HG03060 (cell line): ENCODE data around the gene POLR3GL.

ENCODE experiments used
- ATAC-seq: cut with Tn5 transposase; IDR thresholded peaks from one replicate; pipeline ENCODE4 v1.9.1; 2021; ENCODE audit warnings: low read depth, moderate number of reproducible peaks; ENCODE audit not compliant: unreplicated experiment

The POLR3GL gene

DNA sequence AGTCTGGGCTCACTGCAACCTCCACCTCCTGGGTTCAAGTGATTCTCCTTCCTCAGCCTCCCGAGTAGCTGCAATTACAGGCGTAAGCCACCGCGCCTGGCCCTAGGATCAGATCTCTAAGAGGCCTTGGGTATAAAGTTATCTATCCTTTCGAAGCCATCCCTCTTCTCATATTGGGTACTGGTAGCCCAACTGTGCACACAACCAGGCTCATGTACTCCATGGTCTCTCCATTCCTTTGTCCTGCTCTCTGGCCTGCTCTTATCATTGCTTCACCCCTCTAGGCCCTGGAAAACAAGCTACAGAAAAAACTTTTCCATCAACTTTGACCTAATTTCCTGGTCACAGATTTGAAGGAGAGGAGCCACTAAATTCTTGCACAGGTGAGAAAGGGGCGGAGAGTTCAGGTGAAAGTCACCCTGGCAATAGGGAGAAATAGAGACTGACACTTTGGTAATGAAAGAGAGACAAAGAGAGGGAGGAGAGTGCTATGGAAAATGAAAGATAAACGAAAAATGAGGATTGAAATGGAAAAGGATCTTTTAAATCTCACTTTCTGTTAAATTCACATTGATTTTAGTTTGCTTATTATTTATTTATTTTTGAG lies 25.9 kb downstream of the POLR3GL start:
- no peak for ATAC-seq

DNA sequence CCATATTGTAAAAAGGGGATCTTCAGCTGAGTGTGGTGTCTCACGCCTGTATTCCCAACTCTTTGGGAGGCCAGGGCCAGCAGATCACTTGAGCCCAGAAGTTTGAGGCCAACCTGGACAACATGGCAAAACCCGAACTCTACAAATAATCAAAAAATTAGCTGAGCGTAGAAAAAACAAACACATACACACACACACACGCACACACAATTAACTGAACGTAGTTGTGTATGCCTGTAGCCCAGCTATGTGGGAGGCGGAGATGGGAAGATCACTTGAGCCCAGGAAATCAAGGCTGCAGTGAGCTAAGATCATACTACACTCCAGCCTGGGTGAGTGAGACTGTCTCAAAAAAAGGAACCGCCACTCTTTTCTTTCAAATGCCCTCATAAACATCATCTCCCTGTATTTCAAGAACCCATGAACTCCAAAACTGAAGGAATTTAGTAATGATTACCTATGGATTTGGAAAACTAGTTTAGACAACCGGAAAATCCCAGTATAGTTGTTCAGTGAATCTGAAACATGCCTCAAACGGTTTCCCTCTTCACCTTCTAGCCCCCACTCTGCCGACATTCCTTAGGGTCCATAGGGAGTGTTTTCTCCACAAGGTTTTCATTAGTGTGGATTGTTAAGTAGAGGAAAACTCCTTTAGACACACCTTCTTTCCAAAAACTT lies 27.4 kb downstream of the POLR3GL start:
- no peak for ATAC-seq

DNA sequence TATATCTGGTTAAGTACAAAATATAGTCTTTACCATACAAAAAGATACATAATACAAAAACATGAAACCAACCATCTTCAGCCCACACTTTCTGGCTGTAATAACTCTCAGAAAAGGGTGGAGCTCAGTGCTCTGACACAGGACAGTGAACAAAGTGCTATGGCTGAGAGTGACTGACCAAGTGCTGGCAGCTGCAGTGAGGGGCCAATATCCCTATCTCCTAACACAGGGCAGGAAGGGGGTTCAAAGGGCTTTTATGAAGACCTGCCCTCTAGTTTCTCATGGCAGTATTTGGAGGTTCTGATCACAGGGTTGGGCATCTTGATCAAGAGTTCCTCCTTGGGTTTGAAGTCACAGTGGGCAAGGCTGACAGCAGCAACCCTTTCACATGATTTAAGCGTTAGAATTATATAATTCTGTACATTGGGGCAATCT lies 28.0 kb downstream of the POLR3GL start:
- no peak for ATAC-seq

DNA sequence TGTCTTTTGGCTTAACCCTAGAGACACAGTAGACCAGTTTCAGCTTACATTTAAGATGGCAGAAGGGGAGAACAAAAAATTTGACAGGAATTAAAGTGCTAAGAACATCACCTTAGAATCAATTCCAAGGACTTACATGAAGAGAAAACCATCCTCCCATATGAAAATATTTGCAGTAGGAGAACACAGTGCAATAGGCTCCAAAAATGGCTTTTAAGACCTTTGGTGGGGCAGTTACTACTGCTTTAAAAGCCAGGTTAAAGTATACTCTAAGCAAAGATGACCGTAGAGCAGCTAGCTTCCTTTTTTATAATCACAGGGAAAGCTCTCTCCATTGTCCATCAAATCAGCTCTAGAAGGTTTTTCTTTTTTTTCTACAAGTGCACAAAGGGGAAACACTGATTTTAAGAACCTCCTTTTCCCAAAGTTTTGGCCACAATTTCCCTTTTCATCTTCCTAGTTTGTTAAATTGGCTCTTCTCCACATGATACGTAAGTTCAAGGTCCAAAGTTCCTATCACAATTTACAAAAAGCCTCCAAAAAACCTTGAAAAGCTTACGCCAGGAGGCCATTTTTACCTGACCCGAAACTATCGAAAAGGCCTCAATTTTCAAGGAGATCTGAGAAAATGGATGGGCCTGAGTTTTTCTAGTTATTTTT lies 28.6 kb downstream of the POLR3GL start:
- no peak for ATAC-seq

DNA sequence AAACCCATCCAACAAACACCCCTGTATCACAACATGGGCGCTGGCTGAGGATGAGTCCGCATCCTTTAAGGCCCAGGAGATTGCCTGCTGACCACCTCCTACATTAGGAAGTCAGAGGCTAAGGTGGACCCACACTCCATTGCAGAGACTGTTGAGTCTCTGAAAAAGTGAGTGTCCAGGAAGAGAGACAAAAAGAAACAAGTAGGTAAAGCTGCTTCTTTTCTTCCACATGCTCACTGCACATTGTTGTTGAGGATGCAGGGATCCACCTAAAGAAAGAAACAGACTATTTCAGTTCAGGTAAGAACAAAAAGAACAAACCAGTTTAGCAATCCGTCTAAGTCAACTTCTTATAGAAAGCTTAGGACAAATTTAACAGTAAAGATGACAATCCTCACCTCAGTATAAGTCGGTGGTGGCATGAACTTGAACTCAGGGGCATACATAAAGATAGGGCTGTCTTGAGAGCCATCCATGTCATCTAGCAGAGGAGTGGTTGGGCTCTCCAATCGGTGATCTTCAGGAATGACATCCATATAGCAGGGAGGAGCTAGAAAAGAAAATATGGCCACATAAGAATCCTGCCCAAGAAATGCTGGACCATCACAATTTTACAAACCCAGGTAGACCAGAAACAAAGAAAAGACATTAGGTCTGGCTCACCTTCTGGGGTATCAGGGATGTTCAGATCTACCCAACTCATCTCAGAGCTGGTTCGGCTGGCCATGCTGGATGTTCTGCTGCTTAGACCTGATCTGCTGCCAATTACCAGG lies 29.3 kb downstream of the POLR3GL start:
- no peak for ATAC-seq

DNA sequence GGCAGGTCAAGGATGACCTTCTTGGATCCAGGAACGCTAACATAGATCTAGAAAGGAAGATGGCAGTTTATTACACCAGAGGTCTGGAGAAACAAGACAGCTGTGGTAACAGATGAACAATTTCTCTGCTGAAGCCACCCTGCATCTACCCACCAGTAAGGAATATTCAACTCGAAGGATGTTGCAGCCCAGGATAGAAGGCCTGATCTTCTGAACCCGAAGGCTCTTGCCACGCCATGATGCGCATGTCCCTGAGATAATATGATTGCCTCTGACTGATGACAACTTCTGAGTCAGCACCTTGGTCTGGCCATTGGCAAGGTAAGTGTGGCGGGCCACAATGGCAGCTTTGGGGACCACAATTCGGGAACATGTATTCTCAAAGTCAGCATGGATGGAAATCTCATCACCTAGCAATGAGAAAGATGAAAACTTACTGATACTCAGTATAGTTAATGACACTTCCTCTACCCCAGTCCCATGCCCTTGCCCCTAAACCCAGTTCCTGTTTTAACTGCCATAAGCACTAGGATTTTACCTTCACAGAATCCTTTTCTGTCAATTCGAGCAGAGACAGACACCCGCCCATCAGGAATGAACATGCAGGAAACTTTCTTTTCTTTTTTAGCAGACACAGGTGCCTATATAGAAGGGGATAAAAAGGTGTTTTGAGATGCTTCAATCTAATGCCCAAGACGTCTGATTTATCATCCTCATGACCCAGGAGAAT lies 30.1 kb downstream of the POLR3GL start:
- ATAC-seq, result no peak

DNA sequence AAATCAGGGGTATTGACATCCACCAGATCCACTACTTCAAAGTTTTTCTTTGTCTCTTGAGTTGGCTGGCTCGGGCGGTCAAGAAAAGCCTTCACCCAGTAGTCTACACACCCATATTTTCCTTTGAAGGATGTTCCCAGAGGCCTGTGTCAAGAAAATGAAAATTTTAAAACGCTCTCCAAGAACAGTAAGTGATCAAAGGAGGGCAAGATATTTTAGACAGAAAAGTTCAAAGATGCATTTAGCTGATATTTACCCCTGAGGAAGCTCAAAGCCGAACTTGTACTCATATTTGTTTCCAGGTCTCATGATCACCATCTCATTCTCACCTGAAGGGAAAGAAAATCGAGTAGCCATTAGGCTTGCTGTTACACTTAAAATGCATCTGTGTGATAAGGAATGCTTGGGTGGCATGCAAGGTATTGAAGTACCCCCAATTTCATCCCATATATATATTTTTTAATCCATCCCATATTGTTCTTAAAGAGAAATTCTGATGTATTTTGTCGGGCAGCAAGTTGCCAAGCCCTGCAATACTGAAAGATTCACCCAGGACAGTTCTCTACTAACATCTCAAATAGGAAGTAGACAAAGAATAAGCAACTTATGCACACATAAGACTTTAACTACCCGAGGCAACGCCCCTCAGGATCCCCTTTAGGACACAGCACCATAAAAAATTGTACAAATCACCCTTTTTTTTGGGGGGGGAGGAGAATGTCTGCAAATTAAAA lies 30.8 kb downstream of the POLR3GL start:
- ATAC-seq, result no peak

DNA sequence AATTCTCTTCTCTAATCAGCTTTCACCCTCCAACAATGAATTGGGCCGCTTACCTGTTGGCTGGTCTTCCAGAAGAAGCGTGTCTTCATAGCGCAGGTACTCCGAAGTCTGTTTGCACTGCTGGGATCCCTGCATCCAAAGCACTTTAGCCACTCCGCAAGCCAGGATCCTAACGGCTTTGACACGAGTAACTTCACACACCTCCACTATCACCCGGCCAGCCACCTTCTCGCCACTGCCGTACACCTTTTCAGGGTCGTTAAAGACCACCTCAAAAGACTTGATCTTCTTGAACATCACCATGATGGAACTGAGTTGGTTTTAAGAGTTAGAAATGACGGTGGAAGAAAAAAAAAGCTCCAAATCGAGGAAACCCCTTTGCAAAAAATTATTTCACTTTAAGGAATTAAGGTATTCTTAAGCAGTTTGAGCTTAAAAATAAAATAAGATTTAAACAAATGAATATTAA lies 31.5 kb downstream of the POLR3GL start:
- ATAC-seq, result no peak

DNA sequence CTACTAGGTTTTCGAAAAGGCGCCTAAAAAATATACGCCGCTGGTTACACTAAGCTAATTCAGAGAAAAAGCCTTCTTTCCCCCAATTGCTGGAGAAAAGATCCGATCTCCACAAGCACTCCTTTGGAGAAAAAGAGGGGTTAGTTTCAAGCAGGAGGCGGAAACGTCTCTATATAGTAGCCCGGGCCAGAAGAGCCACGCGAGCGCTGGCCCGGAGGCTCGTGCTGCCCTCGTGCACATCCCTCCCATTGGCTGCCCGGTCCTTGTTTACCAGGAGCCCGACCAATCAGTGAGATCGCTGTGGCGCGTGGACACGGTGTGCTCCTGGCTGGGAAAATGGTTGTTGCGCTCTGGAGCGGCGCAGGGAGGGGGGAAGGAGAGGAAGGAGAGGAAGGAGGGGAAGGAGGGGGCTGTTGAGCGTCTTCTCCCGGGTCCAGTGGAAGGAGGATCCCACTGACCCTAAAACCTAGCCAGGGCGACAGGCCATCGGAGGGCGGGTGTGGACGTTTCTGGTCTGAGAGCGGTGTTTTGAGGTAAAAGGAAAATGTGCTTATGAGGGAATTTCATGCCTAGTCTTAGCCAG lies 32.0 kb downstream of the POLR3GL start, which contains the start of gene TXNIP:
TXNIP (minus strand) TSS at position 147 of the 583 bp plus-strand sequence. CDS start 313 bp downstream, outside the sequence.
- peak; percentile 85 for ATAC-seq

DNA sequence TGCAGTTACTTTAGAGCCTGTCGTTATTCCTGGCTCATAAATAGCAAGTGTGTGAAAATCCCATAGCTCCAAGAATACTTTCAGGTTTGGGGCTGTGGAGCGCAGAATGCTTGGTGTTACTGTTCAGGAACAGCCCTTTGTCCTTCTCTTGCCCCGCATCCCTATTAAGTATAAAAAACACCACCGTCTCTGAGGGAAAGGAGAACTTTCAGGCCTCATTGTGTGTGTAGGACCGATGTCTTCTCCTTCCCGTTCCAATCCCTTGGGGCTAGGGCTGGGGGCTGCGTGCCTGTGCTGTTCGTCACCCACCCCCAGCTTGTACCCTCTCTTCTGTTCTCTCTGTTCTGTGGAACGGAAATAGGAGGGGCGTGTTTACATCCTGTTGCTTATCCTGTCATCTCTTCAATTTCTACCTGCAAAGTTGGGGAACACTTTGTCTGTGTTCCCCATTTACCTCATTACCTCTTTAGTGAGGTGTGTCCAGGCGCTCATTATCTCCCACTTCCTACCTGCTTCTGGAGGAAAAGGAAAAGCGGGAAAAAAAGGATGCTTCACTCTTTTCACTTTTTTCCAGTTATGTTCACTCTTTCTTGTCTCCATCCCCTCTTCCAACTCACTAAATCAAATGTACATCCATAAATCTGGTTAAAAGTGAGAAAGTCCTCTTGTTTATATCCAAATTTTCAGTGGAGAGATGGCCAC lies 32.7 kb downstream of the POLR3GL start:
- no peak for ATAC-seq

DNA sequence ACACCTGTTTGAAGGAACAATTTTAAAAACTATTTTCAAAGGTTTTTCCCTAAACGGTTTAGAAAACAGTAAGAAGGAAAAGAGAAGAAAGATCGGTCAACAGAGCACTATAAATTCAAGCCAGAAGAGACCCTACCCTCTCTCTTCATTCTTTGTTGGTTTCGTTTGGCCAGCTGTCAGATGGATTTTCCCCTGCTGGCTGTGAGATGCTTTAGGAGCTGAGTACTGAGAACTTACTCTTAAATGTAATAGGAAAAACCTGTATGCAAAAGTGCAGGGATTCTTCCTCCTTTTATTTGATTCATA lies 33.2 kb downstream of the POLR3GL start:
- ATAC-seq, result no peak

DNA sequence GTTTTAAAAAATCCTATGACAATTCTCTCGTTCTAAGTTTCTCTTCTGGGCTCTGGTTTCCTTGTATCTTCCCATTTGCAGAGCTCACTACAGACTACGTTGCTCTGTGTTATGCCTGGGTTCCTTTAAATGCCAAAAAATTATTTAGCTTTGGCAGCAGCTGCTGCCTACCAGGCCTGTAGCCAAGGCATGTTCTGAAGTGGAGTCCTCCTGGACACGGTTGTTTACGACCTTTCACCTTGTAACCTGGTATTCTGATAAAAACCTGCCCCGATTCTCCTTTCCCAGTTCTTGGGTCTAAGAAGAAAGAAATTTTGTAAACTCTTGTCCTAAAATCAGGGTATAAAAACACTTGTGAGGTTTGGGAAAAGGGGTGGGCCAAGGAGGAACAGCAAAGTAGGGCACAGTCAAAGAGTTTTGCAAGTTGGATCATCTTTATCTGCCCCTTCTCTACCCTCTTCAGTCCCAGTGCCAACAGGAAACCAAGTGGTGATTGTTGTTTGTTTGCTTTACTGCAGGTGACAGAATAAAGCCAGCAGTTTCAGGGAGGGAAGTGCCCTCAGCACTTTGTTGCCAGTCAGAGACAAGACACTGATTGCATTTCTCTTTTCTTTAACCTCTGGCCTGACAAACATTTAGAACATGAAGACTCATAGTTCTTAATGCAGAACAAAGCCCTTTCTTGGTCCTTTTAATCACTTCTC lies 35.0 kb downstream of the POLR3GL start:
- ATAC-seq, result no peak

DNA sequence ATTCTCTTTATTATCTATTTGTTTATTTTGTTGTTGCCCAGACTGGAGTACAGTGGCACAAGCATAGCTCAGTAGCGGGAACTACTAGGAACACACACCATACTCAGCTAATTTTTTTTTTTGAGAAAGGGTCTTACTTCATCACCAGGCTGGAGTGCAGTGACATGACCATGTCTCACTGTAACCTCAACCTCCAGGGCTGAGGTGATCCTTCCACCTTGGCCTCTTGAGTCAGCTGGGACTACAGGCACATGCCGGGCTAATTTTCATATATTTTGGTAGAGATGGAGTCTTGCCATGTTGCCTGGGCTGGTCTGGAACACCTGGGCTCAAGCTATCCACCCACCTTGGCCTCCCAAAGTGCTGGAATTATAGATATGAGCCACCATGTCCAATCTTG lies 37.2 kb downstream of the POLR3GL start:
- no peak for ATAC-seq

DNA sequence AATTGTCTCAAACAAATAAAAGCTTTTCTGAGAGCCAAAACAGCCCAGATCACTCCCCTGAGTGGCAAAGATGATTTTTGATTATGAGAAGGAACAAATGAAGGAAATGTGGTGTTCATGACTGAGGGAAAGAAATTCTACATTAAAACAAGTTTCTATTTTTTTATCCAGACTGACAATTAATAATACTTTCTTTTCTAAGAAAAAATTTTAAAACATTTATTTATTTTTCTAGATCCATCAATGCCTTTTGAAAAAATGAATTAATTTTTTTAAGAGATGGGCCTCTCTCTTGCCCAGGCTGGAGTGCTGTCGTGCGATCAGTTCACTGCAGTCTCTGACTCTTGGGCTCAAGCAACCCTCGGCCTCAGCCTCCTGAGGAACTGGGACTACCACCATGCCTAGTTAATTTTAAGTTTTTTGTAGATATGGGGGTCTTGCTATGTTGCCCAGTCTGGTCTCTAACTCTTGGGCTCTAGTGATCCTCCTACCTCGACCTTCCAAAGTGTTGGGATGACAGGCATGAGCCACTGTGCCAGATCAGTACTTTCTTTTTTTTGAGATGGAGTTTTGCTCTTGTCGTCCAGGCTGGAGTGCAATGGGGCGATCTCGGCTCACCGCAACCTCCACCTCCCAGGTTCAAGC lies 43.1 kb downstream of the POLR3GL start:
- ATAC-seq, result no peak

DNA sequence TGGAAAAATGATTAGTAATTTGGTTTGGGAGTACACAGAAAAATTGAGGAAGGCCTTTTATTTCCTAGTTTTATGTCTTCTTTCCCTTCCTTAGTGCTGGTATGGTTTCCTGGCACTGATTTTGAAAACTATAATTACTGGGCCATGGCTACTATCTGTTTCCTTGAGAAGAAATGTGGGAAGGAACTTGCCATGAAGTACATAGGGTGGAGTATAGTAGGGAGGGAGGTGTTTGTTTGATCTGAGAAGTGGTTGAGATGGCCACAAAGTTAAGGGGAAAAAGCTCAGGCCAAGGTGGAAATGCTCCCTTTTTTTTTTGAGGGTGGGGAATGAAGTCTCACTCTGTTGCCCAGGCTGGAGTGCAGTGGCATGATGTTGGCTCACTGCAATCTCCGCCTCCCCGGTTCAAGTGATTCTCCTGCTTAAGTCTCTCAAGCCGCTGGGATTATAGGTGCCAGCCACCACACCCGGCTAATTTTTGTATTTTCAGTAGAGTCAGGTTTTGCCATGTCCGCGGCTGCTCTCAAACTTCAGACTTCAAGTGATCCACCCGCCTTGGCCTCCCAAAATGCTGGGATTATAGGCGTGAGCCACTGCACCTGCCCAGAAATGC lies 45.7 kb downstream of the POLR3GL start:
- ATAC-seq, result no peak

DNA sequence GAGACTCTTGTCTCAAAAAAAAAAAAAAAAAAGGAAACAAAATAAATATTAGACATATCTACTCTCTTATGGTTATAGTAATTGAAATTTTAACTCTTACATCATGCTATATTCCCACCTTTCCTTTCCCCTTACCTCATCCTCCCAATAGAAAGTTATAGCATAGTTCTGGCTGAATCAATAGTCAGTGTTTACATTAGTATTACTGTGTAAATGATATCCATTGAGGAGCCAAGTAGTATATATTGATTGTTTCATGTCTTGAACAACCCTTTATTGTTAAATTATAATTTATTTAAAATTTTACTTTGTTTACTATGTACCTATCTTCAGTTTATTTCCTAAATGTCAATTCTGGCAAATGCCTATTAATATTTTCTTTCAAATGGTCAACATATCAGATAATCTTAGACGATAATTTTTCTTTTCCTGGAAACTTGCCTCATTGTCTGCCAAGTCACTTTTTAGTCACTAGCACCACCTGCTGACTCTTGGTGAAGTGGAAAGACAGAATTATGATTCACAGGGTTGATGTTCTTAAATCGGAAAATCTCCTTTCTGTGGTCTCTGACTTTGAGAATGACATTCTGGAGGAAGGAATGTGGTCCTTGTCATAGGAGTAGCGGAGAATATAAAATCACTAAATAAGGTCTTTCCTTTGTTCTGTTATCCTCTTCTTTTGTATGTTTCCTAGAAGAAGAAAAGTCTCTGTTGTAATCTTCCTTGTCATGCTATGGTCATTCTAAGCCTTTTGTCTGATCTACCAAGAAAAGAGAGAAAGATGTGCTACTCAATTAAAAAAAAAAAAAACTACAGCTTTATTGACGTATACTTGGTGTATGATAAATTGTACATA lies 48.4 kb downstream of the POLR3GL start:
- no peak for ATAC-seq
